ENCODE data around the gene STKLD1.

STKLD1 gene

GRCh38 chr9:133345596-133345995 is 30.6 kb upstream of the STKLD1 start:
- DNase-seq (ENCODE audit: low read depth): no peak

GRCh38 chr9:133346021-133346785 is 30.0 kb upstream of the STKLD1 start:
- no peak for DNase-seq (ENCODE audit: low read depth)

- DNase-seq (ENCODE audit: low read depth): no peak
Observed at GRCh38 chr9:133347515-133347984, 28.6 kb upstream of the STKLD1 start.

DNA sequence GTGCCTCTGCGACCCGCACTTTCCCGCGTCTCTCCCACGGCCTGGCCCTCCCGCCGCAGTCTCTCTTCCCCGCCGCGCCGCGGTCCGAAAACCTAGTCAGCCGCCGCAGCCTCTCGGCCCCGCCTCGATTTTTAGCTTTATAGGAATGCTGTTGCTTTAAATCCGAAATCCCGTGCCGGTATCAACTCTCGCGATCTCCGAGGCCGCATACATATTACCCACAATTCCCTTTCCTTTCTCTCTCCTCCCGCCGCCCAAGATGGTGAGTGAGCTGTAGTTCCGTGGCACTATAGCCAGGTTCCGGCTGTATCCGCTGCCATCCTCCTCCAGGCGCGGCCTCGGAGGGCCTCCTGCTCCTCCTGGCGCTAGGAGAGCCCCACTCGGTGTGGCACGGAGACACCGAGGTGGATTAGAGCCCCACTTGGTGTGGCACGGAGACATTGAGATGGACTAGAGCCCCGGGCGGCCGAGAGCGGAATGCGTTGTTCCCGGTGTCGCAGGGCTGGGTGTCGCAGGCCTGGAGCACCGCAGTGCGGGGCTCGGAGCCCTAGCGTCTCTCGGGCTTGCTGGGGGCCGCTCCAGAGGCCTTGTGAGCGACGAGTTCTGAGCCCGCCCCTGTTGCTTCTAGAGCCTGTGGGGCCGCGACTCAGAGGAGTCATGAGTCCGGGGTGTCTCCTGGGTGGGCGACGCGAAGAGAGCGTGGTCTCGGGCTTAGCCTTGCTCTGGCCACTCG is 28.0 kb upstream of the STKLD1 start, which contains the start of the genes MED22 and RPL7A:
Gene MED22, minus strand, starts transcription at position 147 of the 733 bp plus-strand sequence. CDS start 1,469 bp downstream, outside the sequence.
Gene RPL7A, plus strand, starts transcription at position 234 of the 733 bp plus-strand sequence. Its CDS starts 26 bp downstream, at position 260.
- peak; percentile 86 for DNase-seq (ENCODE audit: low read depth)

GRCh38 chr9:133348718-133349573 is 27.2 kb upstream of the STKLD1 start:
- DNase-seq (ENCODE audit: low read depth): no peak

GRCh38 chr9:133349965-133350616 is 26.1 kb upstream of the STKLD1 start:
- DNase-seq (ENCODE audit: low read depth): no peak

GRCh38 chr9:133351526-133351907 is 24.6 kb upstream of the STKLD1 start:
- DNase-seq (ENCODE audit: low read depth): no peak

DNA sequence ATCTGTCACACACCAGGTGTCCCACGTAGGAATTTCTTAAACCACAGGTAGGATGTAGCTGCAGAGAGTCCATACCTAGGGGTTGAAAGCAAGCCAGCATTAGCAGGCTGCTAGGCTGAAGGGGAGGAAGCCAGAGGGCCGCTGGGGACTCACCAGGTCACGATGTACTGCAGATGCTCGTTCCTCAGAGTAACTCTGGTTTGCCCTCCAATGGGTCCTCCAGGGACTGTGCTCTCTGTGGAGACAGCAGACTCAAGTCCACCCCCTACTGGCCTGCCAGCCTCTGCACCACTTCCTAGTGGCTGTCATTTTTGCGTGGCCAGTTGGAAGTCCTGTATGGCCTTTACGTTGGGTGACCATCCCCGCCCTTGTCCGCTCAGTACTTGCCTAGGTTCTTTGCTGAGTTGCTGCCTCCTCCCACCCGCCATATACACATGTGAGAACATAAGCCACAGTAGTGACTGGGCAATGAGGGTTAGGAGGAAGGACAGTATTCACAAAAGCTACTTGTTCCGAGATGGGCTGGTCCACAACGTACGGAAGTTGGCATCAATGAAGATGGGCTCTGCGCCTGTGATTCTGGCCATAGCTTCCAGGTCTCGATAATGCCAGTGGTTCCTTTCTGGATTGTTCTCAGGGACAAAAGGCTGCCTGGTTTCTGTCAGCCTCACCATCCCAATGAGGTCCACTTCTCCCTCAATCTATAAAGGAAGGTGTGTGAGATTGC is 24.1 kb upstream of the STKLD1 start:
- DNase-seq (ENCODE audit: low read depth): no peak

GRCh38 chr9:133352635-133353340 is 23.4 kb upstream of the STKLD1 start:
- no peak for DNase-seq (ENCODE audit: low read depth)

GRCh38 chr9:133353548-133353947 is 22.6 kb upstream of the STKLD1 start:
- DNase-seq (ENCODE audit: low read depth): no peak

DNA sequence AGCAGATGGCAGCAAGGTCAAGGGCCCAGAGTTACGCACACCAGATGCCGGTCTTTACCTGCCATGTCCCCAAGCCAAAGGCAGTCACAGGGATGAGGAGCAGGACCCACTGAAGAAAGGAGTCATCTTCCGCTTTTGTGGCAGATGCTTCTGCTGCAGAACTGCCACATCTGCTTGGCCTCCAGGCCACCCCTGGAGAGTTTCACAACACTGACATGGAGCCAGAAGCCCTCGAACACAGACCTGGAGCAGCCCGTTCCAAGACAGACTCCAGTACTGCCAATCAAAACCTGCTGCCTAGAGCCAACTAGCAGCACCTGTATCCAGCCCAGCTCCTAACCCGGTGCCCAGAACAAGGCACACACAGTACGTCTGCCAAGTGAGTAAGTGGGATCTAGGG is 21.4 kb upstream of the STKLD1 start:
- DNase-seq (ENCODE audit: low read depth): no peak

- DNase-seq (ENCODE audit: low read depth): no peak
Observed at GRCh38 chr9:133355881-133356357, 20.2 kb upstream of the STKLD1 start.

DNA sequence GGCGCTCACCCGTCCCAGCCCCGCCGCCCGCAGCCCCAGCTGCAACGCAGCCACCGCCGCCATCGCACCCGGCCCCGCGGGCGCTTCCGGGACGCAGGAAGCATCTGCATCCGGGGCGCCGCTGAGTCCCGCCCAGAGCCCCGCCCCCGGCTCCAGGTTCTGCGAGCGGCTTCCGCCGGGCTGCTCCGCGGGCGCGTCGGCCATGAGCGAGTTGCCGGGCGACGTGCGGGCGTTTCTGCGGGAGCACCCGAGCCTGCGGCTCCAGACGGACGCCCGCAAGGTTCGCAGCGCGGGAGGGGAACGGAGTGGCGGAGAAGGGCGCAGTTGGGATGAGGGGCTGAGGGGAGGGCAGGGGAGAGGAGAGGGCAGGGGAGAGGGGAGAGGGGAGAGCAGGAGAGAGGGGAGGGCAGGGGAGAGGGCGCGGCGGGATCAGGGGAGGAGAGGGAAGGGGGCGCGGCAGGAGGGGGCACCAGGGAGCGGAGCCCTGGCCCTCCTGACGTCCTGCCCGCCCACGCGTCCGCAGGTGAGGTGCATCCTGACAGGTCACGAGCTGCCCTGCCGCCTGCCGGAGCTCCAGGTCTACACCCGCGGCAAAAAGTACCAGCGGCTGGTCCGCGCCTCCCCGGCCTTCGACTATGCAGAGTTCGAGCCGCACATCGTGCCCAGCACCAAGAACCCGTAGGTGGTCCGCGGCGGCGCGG is 19.6 kb upstream of the STKLD1 start, which contains the start of the genes SURF1 and SURF2:
Gene SURF1, minus strand, starts transcription at position 97 of the 701 bp plus-strand sequence. Its CDS starts 34 bp downstream, at position 63.
Gene SURF2, plus strand, starts transcription at position 160 of the 701 bp plus-strand sequence. Its CDS starts 43 bp downstream, at position 203.
- peak; percentile 84 for DNase-seq (ENCODE audit: low read depth)

- DNase-seq (ENCODE audit: low read depth): no peak
Observed at GRCh38 chr9:133357656-133358055, 18.5 kb upstream of the STKLD1 start.

GRCh38 chr9:133359399-133360175 is 16.6 kb upstream of the STKLD1 start:
- no peak for DNase-seq (ENCODE audit: low read depth)

- DNase-seq (ENCODE audit: low read depth): no peak
Observed at GRCh38 chr9:133360400-133361393, 15.5 kb upstream of the STKLD1 start.

GRCh38 chr9:133361507-133362092 is 14.6 kb upstream of the STKLD1 start:
- no peak for DNase-seq (ENCODE audit: low read depth)
